ENCODE data around the gene BID. TPM values are rescaled to one million over a fixed set of nuclear protein-coding genes. Genes with fewer than 3 reads are reported as not detected.

Gene BID
- polyA plus RNA-seq (ENCODE audit: insufficient read length in 12 of 12): 10 to 100 TPM in 11 of 12 donors, not detected in 1; 13.4 to 23.6 (median 19.5) TPM
- long read RNA-seq, donor 1, transcript BID-215 (6 exons, 2,199 nt): major isoform, 14 of 25 reads
- long read RNA-seq, donor 1, partial matches to known transcripts: 5 of 25 reads
- long read RNA-seq, donor 1, other reads (novel, unspliced or antisense): 0 of 25 reads
- long read RNA-seq, donor 2, transcript BID-215 (6 exons, 2,199 nt): major isoform, 11 of 15 reads
- long read RNA-seq, donor 2, partial matches to known transcripts: 0 of 15 reads
- long read RNA-seq, donor 2, other reads (novel, unspliced or antisense): 0 of 15 reads
- long read RNA-seq, donor 3, partial matches to known transcripts: 0 of 4 reads
- long read RNA-seq, donor 3, other reads (novel, unspliced or antisense): 0 of 4 reads
- long read RNA-seq, donor 4, transcript BID-215 (6 exons, 2,199 nt): major isoform, 6 of 9 reads
- long read RNA-seq, donor 4, partial matches to known transcripts: 0 of 9 reads
- long read RNA-seq, donor 4, other reads (novel, unspliced or antisense): 0 of 9 reads
- long read RNA-seq, donor 5, transcript BID-215 (6 exons, 2,199 nt): major isoform, 18 of 25 reads
- long read RNA-seq, donor 5, partial matches to known transcripts: 0 of 25 reads
- long read RNA-seq, donor 5, other reads (novel, unspliced or antisense): 0 of 25 reads
- long read RNA-seq, donor 6, transcript BID-215 (6 exons, 2,199 nt): major isoform, 7 of 8 reads
- long read RNA-seq, donor 6, partial matches to known transcripts: 0 of 8 reads
- long read RNA-seq, donor 6, other reads (novel, unspliced or antisense): 0 of 8 reads
- long read RNA-seq, donor 7, transcript BID-215 (6 exons, 2,199 nt): major isoform, 9 of 13 reads
- long read RNA-seq, donor 7, partial matches to known transcripts: 0 of 13 reads
- long read RNA-seq, donor 7, other reads (novel, unspliced or antisense): 0 of 13 reads
- long read RNA-seq, donor 8, transcript BID-215 (6 exons, 2,199 nt): major isoform, 14 of 18 reads
- long read RNA-seq, donor 8, partial matches to known transcripts: 0 of 18 reads
- long read RNA-seq, donor 8, other reads (novel, unspliced or antisense): 0 of 18 reads
- long read RNA-seq, donor 9, partial matches to known transcripts: 0 of 8 reads
- long read RNA-seq, donor 9, other reads (novel, unspliced or antisense): 0 of 8 reads
- long read RNA-seq, donor 10, transcript BID-203 (4 exons, 1,879 nt): minor isoform, 5 of 16 reads
- long read RNA-seq, donor 10, transcript BID-215 (6 exons, 2,199 nt): major isoform, 7 of 16 reads
- long read RNA-seq, donor 10, partial matches to known transcripts: 0 of 16 reads
- long read RNA-seq, donor 10, other reads (novel, unspliced or antisense): 0 of 16 reads
- long read RNA-seq, donor 11, transcript BID-215 (6 exons, 2,199 nt): major isoform, 7 of 12 reads
- long read RNA-seq, donor 11, partial matches to known transcripts: 0 of 12 reads
- long read RNA-seq, donor 11, other reads (novel, unspliced or antisense): 0 of 12 reads

GRCh38 chr22:17774206-17774925 is at the start of gene BID:
BID (minus strand) TSS chr22:17774469; CDS start chr22:17750116, 24,353 bp downstream.
- DNase-seq: no peak

DNA sequence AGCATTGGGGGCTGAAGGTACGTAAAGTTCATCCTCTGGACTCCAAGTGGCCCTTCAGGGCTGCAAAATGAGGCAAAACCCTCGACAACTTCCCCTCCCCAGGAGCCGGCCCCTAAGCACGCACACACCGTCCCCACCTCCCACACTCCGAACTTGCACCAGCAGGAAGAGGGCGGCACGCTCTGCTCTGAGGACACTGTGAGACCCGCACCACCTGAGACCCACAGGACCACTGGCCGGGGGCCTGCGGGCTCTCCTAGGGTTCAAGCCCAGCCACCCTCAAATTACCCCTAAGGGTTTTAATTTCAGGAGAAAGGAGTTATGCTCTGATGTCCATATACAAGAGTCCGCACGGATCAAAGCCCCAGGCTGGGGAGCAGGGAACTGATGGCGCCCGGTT is 49.7 kb upstream of the BID start:
- DNase-seq: no peak

DNA sequence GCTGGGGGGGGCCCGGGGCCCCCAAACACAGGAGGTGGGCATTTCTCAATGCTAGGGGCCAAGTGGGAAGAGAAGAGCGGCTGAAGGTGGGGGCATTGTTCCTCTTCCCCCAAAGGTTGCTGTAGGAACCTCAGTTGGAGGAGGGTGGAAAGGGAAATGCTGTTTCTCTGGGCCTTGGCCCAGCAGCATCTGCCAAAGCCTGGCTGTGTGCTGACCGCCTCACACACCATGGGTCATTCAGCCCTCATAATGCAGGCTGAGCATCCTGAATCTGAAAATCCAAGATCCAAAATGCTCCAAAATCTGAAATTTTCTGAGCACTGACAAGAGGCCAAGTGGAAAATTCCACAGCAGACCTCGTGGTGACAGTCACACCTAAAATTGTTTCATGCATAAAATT is 49.0 kb upstream of the BID start:
- DNase-seq: no peak

- no peak for DNase-seq
Measured at GRCh38 chr22:17822087-17822486, 47.8 kb upstream of the BID start.

DNA sequence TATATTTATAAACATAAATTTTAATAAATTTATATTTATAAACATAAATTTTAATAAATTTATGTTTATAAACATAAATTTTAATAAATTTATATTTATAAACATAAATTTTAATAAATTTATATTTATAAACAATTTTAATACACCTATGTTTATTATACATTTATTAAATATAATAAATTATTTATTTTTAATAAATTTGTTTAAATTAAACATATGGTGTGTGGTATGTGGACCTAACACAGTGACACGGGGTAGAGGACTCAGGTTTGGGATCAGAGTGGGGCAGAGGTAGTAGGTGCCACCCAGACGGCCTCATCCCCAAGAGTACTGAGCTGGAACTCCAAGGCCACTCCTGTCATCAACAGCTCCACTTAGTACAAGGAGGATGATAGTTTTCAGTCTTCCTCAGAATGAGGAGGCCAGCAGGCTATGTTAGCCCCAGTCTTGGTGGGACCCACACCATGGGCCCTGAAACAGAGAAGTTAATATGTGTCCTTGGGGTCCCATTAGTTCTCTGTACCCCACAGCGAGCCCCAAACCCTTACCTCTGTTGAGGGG is 46.7 kb upstream of the BID start:
- no peak for DNase-seq

DNA sequence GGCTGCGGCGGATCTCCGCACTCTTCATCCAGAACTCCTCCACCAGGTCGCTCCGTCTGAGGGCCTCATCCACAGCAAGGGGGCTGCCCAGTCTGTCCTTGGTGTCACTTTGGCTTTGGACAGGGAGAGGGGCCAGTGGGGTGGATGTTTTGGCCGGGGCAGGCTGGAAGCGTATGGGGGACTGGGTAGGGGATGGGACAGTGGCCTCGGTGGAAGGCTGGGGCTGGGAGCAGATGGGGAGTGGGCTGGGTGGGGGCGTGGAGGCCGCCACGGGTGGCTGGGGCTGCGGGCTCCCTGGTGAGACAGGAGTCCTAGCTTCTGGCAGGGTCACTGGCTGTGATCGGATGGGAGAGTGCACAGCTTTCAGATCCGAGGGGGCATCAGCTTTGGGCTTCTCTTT is 44.4 kb upstream of the BID start:
- no peak for DNase-seq

DNA sequence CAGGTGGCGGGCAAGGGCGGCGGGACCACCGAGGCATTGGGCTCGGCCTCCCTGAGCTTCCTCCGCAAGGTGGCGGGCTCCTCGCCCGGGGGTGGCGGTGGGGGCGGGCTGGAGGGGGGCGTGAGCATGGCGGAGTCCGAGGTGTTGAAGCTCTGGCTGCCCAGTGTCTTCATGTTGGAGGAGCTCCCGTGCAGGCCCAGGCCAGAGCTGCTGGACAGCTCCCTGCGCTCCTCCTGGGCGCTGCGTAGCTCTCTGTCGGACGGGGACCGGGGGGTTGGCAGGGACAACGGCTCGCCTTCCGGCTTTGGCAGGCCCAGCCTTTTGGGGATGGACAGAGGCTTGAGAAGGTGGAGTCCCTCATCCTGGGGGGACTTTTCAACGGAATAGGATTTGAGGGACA is 43.9 kb upstream of the BID start:
- no peak for DNase-seq

DNA sequence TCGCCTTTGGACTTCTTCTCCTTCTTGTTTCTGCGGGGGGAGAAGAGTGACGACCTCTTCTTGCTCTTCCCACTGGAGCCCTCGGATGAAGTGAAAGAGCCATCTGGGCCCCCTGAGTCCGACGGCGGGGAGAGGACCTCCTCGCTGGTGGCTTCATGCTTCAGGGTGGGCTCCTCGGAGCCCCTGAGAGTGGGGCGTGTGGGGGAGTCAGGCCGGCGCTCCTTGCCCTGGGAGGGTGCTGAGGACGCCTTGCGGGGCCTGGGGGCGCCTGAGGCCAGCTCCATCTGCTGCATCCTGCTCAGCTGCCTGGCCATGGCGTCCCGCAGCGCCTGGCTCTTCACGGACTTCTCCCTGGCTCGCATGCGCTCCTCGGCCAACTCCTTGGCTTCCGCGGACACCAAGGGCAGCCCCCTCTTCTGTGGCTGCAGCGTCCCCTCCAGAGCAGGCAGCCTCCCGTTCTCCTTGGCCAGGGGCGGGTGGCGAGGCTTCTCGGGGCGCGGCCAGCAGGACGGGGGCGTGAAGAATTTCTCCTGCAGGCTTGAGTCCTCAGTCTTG is 43.3 kb upstream of the BID start:
- no peak for DNase-seq

DNA sequence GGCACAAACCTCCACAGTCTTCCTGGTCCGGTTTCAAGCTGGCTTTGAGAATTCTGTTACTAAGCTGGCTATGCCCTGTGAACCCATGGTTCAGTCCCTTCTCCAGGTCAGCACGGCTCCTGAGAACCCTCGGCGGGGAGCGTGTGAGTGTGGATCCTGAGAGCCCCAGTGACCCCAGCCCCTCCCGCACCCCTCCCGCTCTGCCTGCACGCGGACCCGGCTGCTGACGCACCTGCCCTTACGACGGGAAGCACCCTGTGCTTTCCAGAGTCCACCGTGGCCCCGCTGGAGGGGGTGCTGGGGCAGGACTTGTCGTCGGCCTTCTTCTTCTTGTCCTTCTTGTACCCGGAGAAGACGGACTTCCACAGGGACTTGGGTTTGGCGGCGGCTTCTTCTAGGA is 42.8 kb upstream of the BID start:
- no peak for DNase-seq

GRCh38 chr22:17816649-17817048 is 42.4 kb upstream of the BID start:
- no peak for DNase-seq

DNA sequence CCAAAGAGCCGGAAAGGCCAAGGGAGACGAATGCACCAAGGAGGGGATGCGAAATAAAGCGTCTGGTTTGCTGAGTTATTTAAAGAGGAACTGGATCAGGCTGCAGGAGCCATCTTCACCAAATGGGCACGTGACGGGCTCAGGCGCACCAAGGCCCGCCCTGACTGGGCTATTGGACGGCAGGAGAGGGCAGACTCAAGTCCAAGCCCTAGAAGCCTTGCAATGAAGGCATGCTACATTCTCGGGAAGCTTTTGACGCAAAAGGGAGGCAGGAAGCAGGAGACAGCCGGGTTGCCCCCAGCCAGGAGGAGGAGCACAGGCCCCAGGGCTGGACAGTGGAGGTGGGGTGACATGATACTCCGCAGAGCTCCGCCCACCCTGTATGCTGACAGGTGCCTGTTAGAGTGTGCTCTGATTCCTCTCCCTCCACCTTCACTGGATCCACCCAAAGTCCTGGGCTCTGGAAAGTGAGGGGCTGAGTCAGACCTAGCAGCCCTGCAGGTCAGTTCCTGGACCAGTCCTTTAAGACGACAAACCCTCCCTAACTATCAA is 41.5 kb upstream of the BID start:
- DNase-seq: no peak

DNA sequence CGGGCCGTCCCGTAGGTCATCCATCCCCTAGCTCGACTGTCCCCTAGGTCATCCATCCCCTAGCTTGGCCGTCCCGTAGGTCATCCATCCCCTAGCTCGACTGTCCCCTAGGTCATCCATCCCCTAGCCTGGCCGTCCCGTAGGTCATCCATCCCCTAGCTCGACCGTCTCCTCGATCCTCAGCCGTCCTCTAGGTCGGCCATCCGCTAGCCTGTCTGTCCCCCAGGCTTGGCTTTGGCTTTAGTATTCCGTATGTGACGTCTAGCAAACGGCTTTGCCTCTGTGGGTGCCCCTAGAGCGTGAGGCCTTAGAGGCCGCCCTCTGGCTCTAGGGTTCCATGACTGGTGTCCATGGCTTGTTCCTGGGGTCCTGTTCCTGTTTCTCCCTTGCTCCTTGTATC is 40.6 kb upstream of the BID start:
- DNase-seq: no peak

- DNase-seq: no peak
Measured at GRCh38 chr22:17814084-17814483, 39.8 kb upstream of the BID start.

GRCh38 chr22:17811119-17811518 is 36.9 kb upstream of the BID start:
- DNase-seq: no peak

- DNase-seq: no peak
Measured at GRCh38 chr22:17810570-17811116, 36.4 kb upstream of the BID start.

- no peak for DNase-seq
Measured at GRCh38 chr22:17808693-17809403, 34.6 kb upstream of the BID start.

DNA sequence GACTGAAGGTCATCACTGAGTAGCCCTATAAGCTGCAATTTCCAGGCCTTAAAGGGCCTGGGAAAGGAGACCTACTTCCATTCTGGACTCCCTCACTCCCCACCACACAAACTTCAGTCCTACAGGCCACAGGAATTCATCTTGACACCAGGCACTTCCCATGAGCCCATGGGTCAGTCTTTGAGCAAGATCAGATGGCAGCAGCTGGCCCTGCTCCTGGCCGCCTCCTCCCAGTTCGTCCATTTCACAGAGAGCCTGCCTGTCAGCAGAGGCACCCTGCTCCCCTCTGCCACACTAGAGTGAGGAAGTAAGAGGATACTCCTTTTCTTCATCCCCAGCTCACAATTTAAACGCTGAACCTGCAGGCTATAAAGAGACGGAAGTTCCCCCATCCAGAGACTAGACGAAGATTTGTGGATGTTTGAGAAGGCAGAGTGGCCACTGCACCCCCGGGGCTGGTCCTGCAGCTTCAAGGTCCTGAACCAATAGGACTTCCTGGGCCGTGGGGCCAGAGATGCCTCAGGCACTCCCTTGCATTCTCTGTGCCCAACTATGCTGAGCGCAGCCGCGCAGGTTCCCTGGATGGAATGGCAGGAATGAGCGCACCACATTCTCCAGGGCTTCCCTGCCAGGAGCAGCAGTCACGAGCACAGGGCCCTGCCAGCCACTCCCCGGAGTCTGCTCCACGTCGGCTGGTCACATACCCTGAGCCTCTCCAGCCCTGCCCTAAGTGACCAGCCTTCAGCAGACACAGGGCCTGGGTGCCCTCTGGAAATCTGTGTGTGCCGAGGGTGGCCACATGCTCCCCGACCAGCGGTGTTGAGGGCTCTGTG is 33.5 kb upstream of the BID start:
- no peak for DNase-seq

- DNase-seq: no peak
Measured at GRCh38 chr22:17807086-17807485, 32.8 kb upstream of the BID start.
